ENCODE measurements around the gene DIP2C.
"Not testable (repeated sequence)": the region's sequence is repeated elsewhere in the genome, so short reads cannot be mapped to it uniquely, and the experiment has no call there.

The DIP2C gene

DNA sequence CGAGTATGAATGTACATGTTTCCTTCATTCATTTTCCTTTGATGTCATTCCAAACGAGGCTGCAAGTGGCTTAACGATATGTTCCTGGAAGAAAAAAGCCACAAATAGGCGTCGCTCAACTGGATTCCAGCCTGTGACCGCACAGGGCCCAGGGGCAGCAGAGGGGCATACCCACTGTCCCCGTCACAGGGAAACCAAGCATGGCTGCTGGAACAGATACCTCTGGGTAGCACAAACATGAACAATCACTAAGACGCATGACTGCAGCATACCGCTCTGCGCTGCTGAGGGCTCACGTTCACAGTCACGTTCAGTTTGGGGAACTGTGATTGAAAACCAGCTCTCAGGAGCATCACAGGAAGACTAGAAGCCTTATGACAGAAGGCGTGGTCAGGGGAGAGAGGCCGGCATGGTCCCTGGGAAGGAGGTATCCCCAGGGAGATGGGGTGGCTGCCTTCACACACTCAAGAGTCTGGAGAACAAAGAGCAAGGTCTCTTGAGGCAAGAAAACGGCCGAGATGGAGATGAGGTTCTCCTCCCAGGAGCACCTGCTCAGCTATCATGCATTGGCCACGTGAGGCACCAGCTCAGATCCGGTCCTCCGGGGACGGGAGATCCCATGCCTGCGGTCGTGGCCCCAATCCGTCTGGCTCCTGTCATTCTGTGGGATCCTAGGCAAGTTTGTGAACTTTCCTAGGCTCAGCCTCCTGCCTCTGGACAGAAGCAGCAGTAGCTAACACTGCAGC is 213.6 kb downstream of the DIP2C start:
- DNase-seq, result no peak

DNA sequence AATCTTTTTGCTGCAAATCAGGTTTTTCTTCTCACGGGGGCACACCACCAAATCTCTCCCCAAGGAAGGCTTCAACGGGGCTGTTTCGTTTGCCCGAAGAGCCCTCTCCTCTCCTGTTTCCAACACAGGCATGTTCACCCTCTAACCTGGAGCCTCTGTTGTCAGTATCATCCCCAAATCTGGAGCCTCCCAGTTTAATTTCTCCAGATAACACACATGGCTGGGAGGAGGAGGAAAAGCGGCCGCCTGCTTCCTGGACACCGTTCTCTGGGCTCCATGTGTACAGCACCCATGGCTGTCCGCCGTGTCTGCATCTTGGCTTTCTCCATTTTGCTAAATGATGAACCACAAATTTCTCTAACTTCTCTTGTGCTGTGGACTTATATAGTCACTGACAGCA is 214.5 kb downstream of the DIP2C start:
- DNase-seq, result no peak

DNA sequence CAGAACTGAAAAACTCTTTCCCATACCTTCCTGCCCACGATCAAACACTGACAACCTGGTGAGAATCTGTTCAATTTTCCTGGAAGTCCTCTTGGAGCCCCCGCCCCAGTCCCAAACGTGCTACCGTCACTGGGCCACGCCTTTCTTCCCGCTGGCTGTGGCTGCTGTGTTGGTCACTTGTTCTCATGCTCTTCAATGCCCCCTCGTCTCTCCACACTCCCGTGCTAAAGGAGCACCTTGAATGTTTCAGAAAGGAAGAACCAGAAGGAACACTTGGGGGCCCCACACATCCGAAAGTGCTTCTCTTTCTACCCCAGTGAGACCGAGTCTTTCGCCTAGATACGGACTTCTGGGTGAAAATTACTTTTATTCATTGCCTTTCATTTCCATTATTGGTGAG is 215.1 kb downstream of the DIP2C start:
- no peak for DNase-seq

DNA sequence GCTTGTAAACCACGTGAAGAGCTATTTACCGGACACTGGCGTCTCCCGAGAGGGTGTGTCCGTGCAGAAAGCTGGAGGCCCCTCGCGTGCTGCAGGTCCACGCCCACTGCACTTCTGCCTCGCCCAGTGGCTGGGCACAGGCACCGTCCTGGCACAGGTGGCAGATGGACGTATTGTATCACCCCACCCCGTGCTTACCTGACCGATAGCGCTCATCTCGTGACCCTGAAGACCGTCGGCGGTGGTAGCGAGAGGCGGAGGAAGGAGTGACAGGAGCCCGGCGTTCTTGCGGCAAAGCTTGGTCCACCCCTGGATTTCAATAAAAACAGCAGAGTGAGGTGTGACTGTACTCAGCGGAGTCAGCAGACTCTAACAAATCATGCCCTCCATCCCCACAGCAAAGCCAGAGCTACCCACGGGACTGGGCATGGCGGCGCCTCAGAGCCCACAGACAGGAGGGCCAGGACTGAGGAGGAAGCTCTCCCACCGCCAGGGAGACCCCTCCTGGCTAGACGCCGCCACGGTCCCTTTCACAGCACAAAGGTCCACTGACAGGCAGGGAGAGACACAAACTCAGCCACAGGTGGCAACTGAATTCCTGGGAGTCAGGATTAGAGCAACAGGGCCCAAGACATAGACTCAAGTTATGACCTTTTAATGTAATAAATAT is 217.1 kb downstream of the DIP2C start:
- DNase-seq, result no peak

DNA sequence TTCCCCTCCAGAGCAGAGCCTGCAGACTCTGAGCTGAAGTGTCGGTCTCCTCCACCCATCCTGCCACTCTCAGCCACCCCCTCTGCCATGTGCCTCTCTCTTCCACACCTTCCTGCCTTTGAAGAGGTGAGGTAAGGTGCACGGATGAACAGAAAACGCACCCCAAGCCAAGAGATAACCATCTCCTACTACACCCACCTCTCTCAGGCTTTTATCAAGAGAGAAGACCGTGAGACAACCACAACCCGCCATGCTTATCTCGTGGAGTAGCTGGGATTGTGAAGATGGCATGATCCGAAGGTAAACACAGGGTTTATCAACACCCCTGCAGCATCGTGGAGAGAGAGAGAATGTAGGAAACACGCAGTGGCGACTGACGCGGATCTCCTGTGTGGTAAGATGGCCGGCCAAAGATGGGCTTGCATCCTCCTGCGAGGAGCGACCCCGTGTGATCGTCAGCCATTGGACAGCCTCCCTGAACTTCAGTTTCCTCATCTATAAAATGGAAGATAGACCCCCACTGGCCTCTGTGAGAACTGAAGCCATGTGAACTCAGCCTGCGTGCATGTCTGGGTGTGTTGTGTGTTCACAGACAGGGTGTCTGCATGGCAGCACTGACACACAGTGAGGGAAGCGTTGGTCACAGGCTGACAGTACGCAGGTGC is 219.0 kb downstream of the DIP2C start:
- DNase-seq, result no peak

DNA sequence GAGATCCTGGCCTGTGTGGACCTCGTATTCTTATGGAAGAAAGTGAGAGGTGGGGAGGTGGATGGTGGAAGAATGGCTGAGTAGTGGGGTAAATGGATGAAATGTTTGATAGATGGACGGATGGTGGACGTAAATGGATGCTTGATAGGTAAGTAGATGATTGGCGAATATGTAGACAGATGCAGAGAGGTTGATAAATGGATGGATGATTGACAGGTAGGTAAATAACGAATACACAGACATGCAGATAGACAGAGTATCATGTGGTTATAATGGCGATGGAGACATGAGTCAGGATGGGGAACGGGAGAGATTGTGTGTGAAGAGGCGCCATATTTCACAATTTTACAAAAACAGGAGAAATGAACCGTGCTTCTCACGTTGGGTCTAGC is 219.5 kb downstream of the DIP2C start:
- DNase-seq, result no peak

DNA sequence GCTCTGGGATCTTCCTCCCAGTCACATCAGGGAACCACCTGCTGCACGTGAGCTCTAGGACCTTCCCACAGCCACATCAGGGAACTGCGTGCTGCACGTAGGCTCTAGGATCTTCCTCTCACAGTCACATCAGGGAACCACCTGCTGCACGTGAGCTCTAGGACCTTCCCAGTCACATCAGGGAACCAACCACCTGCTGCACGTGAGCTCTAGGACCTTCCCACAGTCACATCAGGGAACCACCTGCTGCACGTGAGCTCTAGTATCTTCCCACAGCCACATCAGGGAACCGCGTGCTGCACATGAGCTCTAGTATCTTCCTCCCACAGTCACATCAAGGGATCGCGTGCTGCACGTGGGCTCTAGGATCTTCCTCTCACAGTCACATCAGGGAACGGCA is 229.7 kb downstream of the DIP2C start:
- DNase-seq, result no peak

DNA sequence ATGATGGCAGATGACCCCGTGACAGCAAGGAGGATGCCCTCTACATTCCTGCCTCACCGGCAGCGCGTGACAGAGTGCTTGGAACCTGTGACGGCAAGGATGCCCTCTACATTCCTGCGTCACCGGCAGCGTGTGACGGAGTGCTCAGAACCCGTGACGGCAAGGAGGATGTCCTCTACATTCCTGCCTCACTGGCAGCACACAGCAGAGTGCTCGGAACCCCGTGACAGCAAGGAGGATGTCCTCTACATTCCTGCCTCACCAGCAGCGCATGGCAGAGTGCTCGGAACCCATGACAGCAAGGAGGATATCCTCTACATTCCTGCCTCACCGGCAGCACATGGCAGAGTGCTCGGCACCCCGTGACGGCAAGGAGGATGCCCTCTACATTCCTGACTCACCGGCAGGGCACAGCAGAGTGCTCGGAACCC is 231.0 kb downstream of the DIP2C start:
- no peak for DNase-seq

DNA sequence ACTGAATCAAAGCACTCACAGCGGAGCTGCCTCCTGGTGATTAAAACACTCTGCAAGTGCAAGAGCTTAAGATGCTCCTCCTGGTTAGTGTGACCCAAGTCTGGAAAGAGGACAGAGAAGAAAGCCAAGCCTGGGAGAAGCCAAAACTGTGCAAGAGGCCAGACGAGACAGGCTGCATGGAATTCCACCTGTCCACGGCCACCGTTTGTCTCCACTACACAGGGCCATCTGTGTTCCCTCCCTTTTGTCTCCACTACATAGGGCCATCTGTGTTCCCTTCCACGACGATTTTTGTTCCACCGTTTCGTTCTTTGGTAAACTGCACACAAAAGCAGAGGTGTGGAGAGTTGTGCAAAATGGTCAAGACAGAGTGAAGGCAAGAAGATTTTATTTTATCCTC is 233.0 kb downstream of the DIP2C start:
- no peak for DNase-seq

DNA sequence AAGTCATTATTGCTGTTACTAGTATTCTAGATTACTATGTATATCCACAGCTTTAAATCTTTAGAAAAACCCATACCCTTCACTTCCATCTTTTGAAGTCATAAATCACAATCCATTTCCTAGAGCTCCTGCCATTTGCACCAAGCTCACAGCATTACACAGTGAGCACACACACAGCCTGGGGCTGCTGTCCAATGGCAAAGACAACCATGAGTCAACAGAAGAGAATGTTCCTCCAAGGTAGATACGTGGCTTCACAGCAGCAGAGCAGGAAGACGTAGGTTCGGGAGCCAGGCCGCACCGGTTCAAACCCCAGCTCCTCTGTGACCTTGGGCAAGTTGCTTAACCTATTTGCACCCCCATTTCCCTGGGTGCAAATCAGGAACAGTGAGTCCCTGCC is 234.6 kb downstream of the DIP2C start:
- DNase-seq, result no peak

DNA sequence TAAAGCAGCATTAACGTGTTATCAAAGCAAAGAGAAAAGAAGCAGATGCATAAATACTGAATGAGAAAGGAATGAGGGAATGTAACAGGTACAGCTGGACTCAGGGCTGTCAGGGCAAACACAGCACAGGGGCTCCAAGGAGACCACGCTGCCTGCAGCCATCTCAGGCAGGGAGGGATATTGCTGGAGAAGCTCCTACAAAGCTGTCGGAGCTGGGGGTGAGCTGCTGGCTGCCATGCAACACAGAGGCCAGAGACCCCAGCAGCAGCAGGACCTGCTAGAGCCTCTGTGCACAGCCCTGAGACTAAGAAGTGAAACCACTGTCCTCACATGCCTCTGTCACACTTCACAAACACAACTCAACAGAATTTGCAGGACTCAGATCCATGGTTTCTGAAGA is 235.8 kb downstream of the DIP2C start:
- DNase-seq, result no peak

DNA sequence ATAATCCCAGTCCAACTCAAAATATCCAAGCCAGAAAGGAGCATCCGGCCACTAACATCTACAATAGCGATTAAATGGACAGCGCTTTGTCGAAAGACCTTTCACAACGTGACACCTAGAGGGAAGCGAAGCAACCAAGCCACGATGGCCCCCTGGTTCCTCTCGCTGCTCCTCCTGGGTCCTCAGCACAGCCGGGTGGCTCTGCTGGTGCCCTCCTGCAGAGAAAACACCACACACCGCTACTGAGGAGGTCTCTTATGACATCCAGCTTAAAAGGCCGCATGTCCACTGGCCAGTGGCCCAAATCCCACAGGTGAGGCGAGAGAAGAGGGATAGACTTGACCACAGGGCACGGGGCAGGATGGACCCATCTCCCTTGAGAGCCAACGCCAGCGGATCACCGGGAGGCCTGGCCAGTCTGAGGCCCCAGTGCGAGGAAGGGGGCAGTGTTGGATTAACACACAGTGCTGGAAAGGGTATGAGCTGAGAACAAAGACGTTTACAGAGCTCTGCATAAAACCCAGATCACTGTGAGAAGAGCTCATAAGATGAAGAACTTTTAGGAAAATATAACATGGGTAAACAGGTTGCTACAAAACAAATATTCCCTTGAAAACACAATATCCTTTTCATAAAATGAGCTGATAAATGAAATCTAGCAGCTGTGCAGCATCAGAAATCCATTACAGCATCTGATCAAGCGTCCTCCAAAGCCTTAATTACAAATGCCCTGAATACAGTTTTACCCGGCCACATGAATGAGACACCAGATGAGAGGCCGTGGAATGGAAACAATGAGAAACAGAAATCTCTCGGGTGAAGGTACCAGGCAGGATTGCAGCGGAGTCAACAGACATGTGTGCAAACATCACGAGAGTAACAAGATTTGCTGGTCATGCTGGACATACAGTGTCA is 236.7 kb downstream of the DIP2C start:
- no peak for DNase-seq

DNA sequence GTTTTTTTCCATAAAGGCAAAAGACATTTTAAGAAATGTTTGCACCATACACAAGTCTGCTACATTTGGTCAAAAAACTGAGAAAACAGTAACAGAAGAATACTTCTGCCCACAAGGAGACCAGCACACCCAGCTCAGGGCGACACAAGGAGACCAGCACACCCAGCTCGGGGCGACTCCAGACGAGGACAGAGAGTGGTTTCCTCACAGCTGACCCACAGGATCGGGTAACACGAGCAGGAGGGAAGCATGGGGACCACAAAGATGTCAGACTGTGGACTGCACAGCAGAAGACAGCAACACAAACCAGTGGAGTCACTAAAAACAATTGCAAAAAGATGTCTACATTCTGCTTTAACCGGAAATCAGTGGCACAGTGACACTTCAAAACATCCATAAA is 237.6 kb downstream of the DIP2C start:
- no peak for DNase-seq

DNA sequence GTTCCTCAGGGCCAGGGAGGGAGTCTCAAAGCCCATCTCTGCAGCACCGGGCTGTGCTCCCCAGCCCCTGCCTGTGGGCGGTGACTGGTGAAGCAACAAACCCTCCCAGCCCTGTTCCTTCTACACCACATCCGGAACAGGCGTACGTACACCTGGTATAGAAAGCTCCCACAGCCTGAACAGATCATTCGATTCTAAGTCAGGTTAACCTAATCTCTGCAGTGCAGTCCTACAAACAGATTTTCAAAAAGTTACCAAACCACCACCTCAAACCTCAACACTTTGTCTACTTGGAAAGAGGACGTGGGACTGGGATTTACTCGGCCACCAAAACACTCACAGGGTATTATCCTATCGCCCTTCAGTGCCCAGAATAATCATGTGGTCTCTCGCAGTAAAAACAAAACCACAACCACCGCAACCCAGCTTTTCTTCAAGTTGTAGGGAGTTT is 238.4 kb downstream of the DIP2C start:
- DNase-seq, result no peak

DNA sequence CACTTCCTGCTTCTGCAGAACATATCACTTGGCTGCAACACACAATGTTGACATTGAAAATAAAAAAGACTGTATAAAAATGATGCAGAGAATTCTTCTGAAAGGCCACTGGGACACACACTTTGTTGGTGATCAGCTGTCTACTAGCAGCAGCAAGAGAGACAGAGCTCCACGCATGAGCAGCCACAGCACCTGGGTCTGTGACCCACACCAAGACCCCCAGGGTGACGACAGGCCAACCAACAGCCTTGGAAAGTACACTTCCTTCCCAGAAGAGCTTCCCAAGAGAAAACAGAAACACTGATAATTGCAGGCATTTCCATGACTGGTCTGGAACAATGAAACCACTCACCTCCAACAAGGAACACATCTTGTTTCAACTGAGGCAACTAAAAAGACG is 239.0 kb downstream of the DIP2C start:
- DNase-seq, result no peak

DNA sequence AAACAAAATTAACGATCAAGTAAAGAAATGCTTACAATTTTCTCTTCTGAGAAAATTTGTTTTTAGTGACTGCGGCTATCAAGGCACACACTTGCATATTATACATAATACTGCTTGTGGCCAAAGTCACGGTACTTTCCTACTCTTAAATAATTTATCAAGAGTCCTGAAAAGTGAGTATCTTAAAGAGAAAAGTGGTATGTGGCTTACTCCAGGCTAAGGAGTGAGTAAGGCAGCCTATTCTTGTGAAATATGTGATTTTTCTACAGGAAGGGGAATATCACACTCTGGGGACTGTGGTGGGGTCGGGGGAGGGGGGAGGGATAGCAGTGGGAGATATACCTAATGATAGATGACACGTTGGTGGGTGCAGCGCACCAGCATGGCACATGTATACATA is 240.1 kb downstream of the DIP2C start:
- DNase-seq, result not testable (repeated sequence)

DNA sequence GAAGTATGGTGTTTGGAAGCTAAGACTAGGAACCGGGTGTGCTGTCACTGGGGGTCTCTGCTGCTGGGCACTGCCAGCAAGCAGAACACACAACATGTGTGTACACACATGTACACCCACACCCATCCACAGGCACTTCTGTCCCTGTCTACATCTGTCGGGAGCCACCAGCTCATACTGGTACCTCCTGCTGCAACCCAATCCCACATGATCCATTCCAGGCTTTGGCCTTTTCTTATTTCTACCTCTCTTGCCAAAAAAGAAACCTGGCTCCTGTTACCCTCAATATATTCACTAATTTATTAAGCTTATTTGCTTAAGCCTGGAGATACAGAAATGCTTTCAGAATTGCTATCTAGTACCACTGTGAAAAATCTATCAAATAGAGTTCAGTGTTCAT is 246.0 kb downstream of the DIP2C start:
- DNase-seq, result no peak

DNA sequence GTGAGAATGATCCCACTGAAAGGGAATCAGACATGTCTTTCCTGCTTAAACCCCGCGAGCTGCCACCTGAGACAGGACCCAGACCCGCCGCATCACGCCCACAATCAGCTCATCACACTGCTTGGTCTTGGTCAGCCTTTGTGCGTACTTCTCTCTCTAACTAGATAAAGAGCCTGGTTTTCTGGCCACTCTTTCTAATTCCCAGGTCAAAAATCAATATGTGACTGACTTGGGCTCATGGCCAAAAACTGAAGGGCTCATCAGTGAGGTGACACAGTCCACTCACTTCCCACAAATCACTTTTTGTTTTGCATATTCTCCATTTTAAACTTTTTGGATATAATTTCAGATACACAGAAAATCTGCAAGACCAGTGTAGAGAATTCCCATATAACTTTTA is 247.3 kb downstream of the DIP2C start:
- no peak for DNase-seq

DNA sequence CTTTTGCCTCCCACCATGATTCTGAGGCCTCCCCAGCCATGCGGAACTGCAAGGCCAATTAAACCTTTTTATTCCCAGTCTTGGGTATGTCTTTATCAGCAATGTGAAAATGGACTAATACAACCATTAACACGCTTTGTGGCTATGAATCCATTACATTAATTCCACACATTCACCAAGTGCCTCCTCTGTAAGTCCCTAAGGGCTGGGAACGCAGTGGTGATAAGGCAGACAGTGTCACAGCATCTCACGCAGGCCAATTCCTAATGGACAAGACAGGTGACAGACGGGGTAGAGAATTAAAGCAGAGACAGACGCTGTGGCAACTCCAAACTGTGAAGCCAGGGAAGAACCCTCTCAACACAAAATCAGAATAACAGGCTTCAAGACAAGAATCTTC is 247.8 kb downstream of the DIP2C start:
- DNase-seq, result no peak

DNA sequence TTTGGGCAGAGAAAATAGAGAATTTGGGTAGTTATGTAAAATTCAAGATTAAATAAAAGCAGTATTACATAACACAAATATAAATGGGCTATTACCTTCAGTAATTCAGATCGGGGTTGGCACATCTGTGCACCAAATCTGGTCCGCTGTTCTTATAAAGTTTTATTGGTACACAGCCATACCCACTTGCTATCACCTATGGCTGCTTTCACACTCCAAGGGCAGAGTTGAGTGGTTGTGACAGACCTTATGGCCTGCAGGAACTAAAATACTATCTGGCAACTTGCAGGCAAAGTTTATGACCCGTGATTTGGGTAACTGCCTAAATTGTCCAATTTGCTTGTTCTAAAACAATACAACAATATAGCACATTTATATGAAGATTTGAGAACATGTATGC is 249.3 kb downstream of the DIP2C start:
- no peak for DNase-seq

DNA sequence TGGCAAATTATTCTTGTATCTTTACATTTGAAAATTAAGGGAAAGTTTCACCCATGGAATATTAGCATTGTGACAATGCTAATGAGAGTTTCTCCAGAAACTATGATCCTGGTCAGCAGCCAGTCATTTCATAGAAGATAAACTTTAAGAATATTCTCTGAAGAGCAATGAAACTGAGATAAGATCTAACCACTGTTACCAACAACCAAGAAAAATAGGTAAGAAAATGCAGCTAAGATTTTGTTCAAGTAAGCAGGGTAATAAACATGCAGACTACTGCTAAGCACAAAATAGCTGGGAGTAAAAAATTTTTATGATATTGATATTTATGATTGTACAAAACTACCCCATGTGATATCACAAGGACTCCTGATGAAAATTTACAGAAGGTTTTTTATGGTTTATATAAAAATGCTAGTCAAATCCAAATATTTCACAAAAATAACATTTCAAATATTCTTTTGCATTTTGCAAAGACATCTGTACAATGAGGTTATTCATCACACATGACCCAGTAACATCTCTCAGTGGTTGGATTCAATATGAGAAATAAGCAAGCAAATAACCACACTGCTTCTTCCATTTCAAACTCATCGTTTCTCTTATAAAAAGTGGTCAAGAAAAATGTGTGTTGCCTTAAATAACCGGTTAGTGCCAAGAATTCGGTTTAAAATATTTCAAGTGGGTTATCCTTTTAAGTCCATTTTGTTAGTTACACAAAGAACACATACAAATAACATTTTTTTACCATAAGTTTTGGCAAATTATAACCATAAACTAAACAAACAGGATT is 251.6 kb downstream of the DIP2C start:
- no peak for DNase-seq

Measured in DMS 273 treated with DMSO at 0.1 percent for 48 hours (cell line).